ENCODE results near the gene PKDCC.

PKDCC gene

DNA sequence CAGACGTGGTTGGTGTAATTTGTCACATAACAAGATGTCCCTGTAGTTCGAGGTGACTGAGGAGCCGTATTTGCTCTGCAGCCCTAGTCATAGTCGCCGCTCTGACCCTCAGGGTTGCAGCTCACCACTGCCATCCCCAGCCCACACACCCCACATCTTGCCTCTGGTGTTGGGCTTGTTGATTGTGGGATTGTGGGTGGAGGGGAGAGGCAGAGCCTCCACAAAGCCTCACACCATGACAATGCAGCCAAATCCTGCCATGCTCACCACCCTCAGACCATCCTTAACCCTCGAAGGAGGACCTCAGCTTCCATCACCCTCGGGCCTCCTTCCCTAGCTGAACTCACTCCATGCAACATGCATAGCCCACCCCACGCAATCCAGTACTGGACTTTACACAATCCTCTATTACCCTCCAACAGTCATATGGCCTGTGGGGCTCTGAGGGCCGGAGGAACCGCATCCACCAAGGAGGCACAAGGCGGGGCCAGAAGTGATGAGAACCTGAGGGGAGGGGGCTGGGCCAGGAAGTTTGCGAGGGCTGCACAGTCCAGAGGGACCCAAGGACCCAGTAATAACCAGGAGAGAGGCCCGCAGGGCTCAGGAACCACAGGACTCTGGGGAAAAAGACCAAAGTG is 11.6 kb downstream of the PKDCC start:
- WGBS, 2 donors (ENCODE audit: extremely low coverage in 2 of 2, insufficient read length in 2 of 2, insufficient replicate concordance in 1 of 2): no CpG with 5 or more reads among the region's 13 CpGs
- H3K18ac ChIP-seq (ENCODE audit: low read length): no peak overlapping the region
- H2BK120ac ChIP-seq (ENCODE audit: low read depth, low read length): no peak overlapping the region
- H4K8ac ChIP-seq (ENCODE audit: low read depth, low read length): no peak overlapping the region
- H2AFZ ChIP-seq (ENCODE audit: low read length): no peak overlapping the region
- H2BK15ac ChIP-seq (ENCODE audit: low read length): no peak overlapping the region
- DNase-seq (ENCODE audit: low spot score): no peak
- H2BK5ac ChIP-seq (ENCODE audit: low read length): no peak overlapping the region
- H3K4me3 ChIP-seq (ENCODE audit: low read length in 2 of 2): no peak overlapping the region
- no peaks in the 10 kb centered on the region for H3K27me3 ChIP-seq (ENCODE audit: control insufficient read depth in 3 of 3, insufficient read depth in 3 of 3, low read depth in 1 of 3, low read length in 3 of 3)
- H3K9ac ChIP-seq (ENCODE audit: low read depth, low read length, poor library complexity): no peak overlapping the region
- peaks cover 0 to 46% of the 10 kb centered on the region in 2 donors for H3K4me1 ChIP-seq (ENCODE audit: control insufficient read depth in 2 of 2, insufficient read depth in 1 of 2, low read depth in 1 of 2, low read length in 2 of 2)
- no peak overlapping the region for H4K91ac ChIP-seq (ENCODE audit: low read depth, low read length, poor library complexity)
- no peak overlapping the region for H3K4me2 ChIP-seq (ENCODE audit: insufficient read depth, low read length, poor library complexity, severe bottlenecking)
- no peak overlapping the region for H3K14ac ChIP-seq (ENCODE audit: low read length)
- H3K27ac ChIP-seq (replicated peaks; ENCODE audit: low read length): no peak overlapping the region
- no peaks in the 10 kb centered on the region for H3K9me3 ChIP-seq (replicated peaks in 1 of 2; ENCODE audit: control insufficient read depth in 2 of 2, insufficient read depth in 1 of 2, low read depth in 1 of 2, low read length in 2 of 2)
- H3K36me3 ChIP-seq (replicated peaks in 1 of 2; ENCODE audit: control insufficient read depth in 2 of 2, insufficient read depth in 2 of 2, low read length in 2 of 2): peaks cover 44 to 55% of the 10 kb centered on the region in 2 donors
- no peak overlapping the region for H3K23ac ChIP-seq (ENCODE audit: low read depth, low read length, poor library complexity)
- H3K79me1 ChIP-seq (ENCODE audit: low read depth, low read length): peaks cover 8% of the 10 kb centered on the region
- H3K4ac ChIP-seq (ENCODE audit: low read length): no peak overlapping the region
- no peak overlapping the region for H2AK5ac ChIP-seq (ENCODE audit: low read depth, low read length)
- no peak overlapping the region for H2BK12ac ChIP-seq (ENCODE audit: low read length)

DNA sequence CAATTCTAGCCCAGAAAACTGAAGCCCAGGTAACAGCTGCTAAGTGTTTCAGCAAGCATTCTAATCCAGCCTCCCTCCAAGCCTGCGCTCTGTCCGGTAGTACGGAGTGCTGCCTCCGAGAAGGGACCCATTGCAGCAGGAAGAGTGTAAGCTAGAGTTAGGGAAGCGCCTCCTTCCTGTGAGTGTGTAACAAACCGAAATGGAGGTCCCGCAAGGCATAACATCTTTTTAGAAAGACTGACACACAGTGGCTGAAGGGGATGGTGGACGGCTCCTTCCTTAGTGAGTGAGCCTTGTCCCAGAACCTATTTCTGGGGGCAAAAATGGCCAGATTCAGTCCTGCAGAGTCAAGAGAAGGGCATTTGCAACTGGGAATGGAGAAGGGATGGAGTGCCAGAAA is 12.2 kb downstream of the PKDCC start:
- Histone ChIP-seq H3K4me1 (ENCODE audit: control insufficient read depth in 2 of 2, insufficient read depth in 1 of 2, low read depth in 1 of 2, low read length in 2 of 2) (peaks cover 0 to 44% of the 10 kb centered on the region in 2 donors), H2BK15ac (ENCODE audit: low read length) (no peak overlapping the region), H3K79me1 (ENCODE audit: low read depth, low read length) (peaks cover 4% of the 10 kb centered on the region), H3K4me3 (ENCODE audit: low read length in 2 of 2) (no peak overlapping the region), H3K14ac (ENCODE audit: low read length) (no peak overlapping the region), H4K8ac (ENCODE audit: low read depth, low read length) (no peak overlapping the region), H3K27me3 (ENCODE audit: control insufficient read depth in 3 of 3, insufficient read depth in 3 of 3, low read depth in 1 of 3, low read length in 3 of 3) (no peaks in the 10 kb centered on the region), H2AFZ (ENCODE audit: low read length) (no peak overlapping the region), H3K4me2 (ENCODE audit: insufficient read depth, low read length, poor library complexity, severe bottlenecking) (no peak overlapping the region), H2AK5ac (ENCODE audit: low read depth, low read length) (no peak overlapping the region), H3K27ac (replicated peaks; ENCODE audit: low read length) (no peak overlapping the region), H2BK12ac (ENCODE audit: low read length) (no peak overlapping the region), H3K4ac (ENCODE audit: low read length) (no peak overlapping the region), H3K23ac (ENCODE audit: low read depth, low read length, poor library complexity) (no peak overlapping the region), H3K18ac (ENCODE audit: low read length) (no peak overlapping the region), H4K91ac (ENCODE audit: low read depth, low read length, poor library complexity) (no peak overlapping the region), H2BK5ac (ENCODE audit: low read length) (no peak overlapping the region), H2BK120ac (ENCODE audit: low read depth, low read length) (no peak overlapping the region), H3K9ac (ENCODE audit: low read depth, low read length, poor library complexity) (no peak overlapping the region), H3K9me3 (replicated peaks in 1 of 2; ENCODE audit: control insufficient read depth in 2 of 2, insufficient read depth in 1 of 2, low read depth in 1 of 2, low read length in 2 of 2) (no peaks in the 10 kb centered on the region), H3K36me3 (replicated peaks in 1 of 2; ENCODE audit: control insufficient read depth in 2 of 2, insufficient read depth in 2 of 2, low read length in 2 of 2) (peaks cover 37 to 50% of the 10 kb centered on the region in 2 donors)
- no CpG with 5 or more reads among the region's 8 CpGs for WGBS, 2 donors (ENCODE audit: extremely low coverage in 2 of 2, insufficient read length in 2 of 2, insufficient replicate concordance in 1 of 2)
- no peak for DNase-seq (ENCODE audit: low spot score)

DNA sequence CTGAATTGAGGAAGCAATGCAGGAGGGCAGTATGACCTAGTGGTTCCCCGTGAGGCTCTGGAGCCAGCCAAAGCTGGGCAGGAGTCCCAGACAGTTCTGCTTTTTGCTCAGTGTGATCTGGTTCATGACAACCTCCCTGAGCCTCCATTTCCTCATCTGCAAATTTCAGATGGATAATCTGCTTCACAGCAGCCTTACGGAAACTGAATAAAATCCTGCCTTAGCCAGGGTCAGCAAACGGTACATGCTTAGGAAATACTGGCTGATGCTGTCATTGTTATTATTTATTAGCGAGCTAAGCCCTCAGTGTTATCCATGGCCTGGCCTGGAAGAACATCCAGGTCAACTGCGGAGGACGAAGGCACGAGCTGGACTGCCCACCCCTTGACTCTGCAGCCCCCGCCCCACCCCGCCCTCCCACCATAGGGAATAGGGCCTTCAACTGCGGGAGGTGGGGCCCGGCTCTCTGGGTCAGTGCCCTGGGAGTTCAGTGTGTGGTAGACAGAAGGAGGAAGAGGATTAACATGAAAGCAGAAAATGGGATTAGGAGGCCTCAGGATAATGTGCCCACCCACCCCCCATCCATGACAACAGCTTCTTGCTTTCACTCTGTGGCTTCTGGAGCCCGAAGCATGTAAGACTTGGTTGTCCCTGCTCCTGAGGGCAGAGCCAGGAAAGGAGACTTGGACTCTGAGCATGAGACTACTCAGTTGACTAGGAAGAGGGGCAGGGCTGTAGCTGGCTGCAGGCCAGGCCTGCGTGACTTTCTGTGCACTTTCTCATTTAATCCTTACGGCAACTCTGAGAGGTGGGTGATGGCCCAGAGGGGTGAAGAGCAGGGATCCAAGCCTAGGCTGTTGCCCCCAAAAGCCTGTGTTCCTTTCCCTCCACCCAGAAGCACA is 13.1 kb downstream of the PKDCC start:
- Histone ChIP-seq H2BK120ac (ENCODE audit: low read depth, low read length) (no peak overlapping the region), H3K36me3 (replicated peaks in 1 of 2; ENCODE audit: control insufficient read depth in 2 of 2, insufficient read depth in 2 of 2, low read length in 2 of 2) (peaks cover 28 to 40% of the 10 kb centered on the region in 2 donors), H3K79me1 (ENCODE audit: low read depth, low read length) (peaks cover 4% of the 10 kb centered on the region), H3K18ac (ENCODE audit: low read length) (peak overlapping the region; percentile 44), H3K4me3 (ENCODE audit: low read length in 2 of 2) (no peak overlapping the region), H3K27ac (replicated peaks; ENCODE audit: low read length) (no peak overlapping the region), H3K14ac (ENCODE audit: low read length) (no peak overlapping the region), H2AFZ (ENCODE audit: low read length) (no peak overlapping the region), H2AK5ac (ENCODE audit: low read depth, low read length) (peak overlapping the region; percentile 12), H3K4ac (ENCODE audit: low read length) (no peak overlapping the region), H2BK5ac (ENCODE audit: low read length) (no peak overlapping the region), H2BK15ac (ENCODE audit: low read length) (no peak overlapping the region), H3K23ac (ENCODE audit: low read depth, low read length, poor library complexity) (no peak overlapping the region), H4K91ac (ENCODE audit: low read depth, low read length, poor library complexity) (no peak overlapping the region), H2BK12ac (ENCODE audit: low read length) (no peak overlapping the region), H4K8ac (ENCODE audit: low read depth, low read length) (no peak overlapping the region), H3K9ac (ENCODE audit: low read depth, low read length, poor library complexity) (no peak overlapping the region), H3K27me3 (ENCODE audit: control insufficient read depth in 3 of 3, insufficient read depth in 3 of 3, low read depth in 1 of 3, low read length in 3 of 3) (no peaks in the 10 kb centered on the region), H3K4me1 (ENCODE audit: control insufficient read depth in 2 of 2, insufficient read depth in 1 of 2, low read depth in 1 of 2, low read length in 2 of 2) (peaks cover 0 to 37% of the 10 kb centered on the region in 2 donors), H3K9me3 (replicated peaks in 1 of 2; ENCODE audit: control insufficient read depth in 2 of 2, insufficient read depth in 1 of 2, low read depth in 1 of 2, low read length in 2 of 2) (no peaks in the 10 kb centered on the region), H3K4me2 (ENCODE audit: insufficient read depth, low read length, poor library complexity, severe bottlenecking) (no peak overlapping the region)
- no CpG with 5 or more reads among the region's 14 CpGs for WGBS, 2 donors (ENCODE audit: extremely low coverage in 2 of 2, insufficient read length in 2 of 2, insufficient replicate concordance in 1 of 2)
- DNase-seq (ENCODE audit: low spot score): no peak

DNA sequence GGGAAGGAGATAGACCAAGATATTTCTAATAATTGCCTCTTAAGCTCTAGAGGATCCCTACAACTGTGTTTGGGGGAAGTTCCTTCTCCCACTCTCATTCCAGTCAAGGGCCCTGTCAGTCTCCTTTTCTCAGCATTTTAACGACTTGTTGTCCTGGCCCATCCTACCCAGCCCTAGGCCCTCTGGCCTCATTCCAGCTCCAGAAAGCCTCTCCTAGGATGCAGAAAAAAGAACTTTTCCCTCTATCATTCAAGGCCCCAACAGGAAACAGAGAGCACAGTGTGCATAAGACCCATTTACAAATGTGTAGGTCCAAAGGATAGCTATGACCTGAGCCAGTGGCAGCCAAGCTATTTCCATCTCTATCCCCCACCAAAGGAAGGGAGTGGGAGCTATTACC is 14.0 kb downstream of the PKDCC start:
- peaks cover 0 to 32% of the 10 kb centered on the region in 2 donors for H3K4me1 ChIP-seq (ENCODE audit: control insufficient read depth in 2 of 2, insufficient read depth in 1 of 2, low read depth in 1 of 2, low read length in 2 of 2)
- H2AFZ ChIP-seq (ENCODE audit: low read length): no peak overlapping the region
- peaks cover 22 to 32% of the 10 kb centered on the region in 2 donors for H3K36me3 ChIP-seq (replicated peaks in 1 of 2; ENCODE audit: control insufficient read depth in 2 of 2, insufficient read depth in 2 of 2, low read length in 2 of 2)
- no peak overlapping the region for H3K18ac ChIP-seq (ENCODE audit: low read length)
- no peak overlapping the region for H3K14ac ChIP-seq (ENCODE audit: low read length)
- H3K27me3 ChIP-seq (ENCODE audit: control insufficient read depth in 3 of 3, insufficient read depth in 3 of 3, low read depth in 1 of 3, low read length in 3 of 3): no peaks in the 10 kb centered on the region
- no peak overlapping the region for H3K4me2 ChIP-seq (ENCODE audit: insufficient read depth, low read length, poor library complexity, severe bottlenecking)
- H3K4me3 ChIP-seq (ENCODE audit: low read length in 2 of 2): no peak overlapping the region
- WGBS, 2 donors (ENCODE audit: extremely low coverage in 2 of 2, insufficient read length in 2 of 2, insufficient replicate concordance in 1 of 2): no CpG with 5 or more reads among the region's 1 CpG
- no peak overlapping the region for H3K23ac ChIP-seq (ENCODE audit: low read depth, low read length, poor library complexity)
- H4K91ac ChIP-seq (ENCODE audit: low read depth, low read length, poor library complexity): no peak overlapping the region
- H3K4ac ChIP-seq (ENCODE audit: low read length): no peak overlapping the region
- no peaks in the 10 kb centered on the region for H3K9me3 ChIP-seq (replicated peaks in 1 of 2; ENCODE audit: control insufficient read depth in 2 of 2, insufficient read depth in 1 of 2, low read depth in 1 of 2, low read length in 2 of 2)
- no peak overlapping the region for H2BK5ac ChIP-seq (ENCODE audit: low read length)
- peak overlapping the region; percentile 12 for H2AK5ac ChIP-seq (ENCODE audit: low read depth, low read length)
- no peak overlapping the region for H2BK120ac ChIP-seq (ENCODE audit: low read depth, low read length)
- no peak overlapping the region for H3K27ac ChIP-seq (replicated peaks; ENCODE audit: low read length)
- H4K8ac ChIP-seq (ENCODE audit: low read depth, low read length): no peak overlapping the region
- no peak overlapping the region for H2BK15ac ChIP-seq (ENCODE audit: low read length)
- no peak overlapping the region for H3K9ac ChIP-seq (ENCODE audit: low read depth, low read length, poor library complexity)
- H2BK12ac ChIP-seq (ENCODE audit: low read length): no peak overlapping the region
- H3K79me1 ChIP-seq (ENCODE audit: low read depth, low read length): peaks cover 4% of the 10 kb centered on the region
- no peak for DNase-seq (ENCODE audit: low spot score)

Data from neuronal stem cell (in vitro differentiated cells).